ENCODE measurements around the gene ZNF35.

The ZNF35 gene

GRCh38 chr3:44685128-44685800 is 36.7 kb downstream of the ZNF35 start:
- DNase-seq: peak; percentile 49 to 74

DNA sequence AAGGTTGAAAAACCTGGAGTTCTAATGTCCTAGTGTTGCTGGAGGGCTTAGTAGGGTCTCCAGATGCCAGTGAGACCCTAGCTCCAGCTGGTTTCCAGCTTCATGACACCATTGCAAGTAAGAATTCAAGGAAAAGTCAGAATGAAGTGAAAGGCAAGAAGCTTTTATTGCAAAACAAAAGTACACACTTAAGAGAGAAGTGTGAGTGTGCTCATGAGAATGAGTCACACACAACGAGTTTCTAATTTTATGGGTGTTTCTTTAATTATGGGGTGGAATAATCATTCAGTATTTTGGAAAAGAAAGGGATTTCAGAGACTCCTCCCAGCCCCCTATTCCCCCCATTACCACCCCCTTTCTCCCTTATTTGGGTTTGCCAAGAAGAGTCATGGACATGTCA is 39.4 kb downstream of the ZNF35 start:
- no peak for DNase-seq

Measured in CD4-positive, alpha-beta T cell treated with Interleukin-1 beta for 1 hour (primary cell).